HS-5 (cell line): ENCODE measurements around the gene EPHB2.
A peak's percentile ranks its signal among the peaks of the same experiment; 100 is the strongest.

ENCODE experiments used
- DNase-seq: peaks from one replicate; pipeline ENCODE4 v3.0.0-alpha.2; 2012; ENCODE audit warnings: low read depth

EPHB2 gene

DNA sequence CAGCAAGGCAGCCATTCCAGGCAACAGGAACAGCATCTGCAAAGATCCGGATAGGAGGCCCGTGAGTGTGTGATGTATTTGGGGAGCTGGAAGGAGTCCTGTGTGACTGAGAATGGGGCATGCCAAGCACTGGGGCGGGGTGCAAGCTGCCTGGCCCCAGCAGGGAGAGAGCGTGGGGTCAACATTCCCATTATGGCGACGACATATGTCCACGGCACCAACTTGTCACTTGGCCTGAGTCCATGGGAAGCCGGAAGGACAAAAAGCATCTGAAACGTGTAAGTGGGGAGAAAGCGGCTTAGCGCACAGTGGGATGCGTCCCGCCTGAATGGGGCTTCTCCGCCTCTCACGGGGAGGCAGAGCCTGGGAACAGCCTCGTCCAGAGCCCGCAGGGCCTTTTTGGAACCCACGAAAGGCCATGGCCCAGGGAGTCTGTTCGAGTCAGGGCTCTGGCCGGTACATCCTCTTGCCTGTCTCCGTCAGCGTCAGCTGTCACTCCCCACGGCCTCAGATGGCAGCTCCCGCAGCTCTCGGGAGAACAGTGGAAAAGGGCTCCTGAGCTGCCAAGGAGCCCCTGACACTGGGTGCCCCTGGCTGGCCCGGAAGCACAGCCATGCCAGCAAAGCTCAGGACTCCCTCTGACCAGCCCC, 12.4 kb downstream of the EPHB2 start:
- DNase-seq = no peak

DNA sequence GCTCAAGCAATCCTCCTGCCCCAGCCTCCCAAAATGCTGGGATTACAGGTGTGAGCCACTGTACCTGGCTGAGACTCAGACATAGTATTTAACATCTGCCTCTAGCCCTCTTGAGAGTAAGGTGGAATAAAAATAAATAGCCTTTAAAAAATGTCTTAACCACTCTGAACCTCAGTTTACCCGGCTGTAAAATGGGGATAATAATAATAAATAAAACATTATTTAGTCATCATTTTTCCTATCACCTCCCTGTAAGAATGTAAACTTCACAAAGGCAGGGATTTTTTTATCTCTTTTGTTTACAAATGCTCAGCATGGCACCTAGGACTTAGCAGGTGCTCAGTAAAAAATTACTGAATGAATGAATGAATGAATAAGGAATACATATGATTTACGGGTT, 17.2 kb downstream of the EPHB2 start:
- DNase-seq = no peak

DNA sequence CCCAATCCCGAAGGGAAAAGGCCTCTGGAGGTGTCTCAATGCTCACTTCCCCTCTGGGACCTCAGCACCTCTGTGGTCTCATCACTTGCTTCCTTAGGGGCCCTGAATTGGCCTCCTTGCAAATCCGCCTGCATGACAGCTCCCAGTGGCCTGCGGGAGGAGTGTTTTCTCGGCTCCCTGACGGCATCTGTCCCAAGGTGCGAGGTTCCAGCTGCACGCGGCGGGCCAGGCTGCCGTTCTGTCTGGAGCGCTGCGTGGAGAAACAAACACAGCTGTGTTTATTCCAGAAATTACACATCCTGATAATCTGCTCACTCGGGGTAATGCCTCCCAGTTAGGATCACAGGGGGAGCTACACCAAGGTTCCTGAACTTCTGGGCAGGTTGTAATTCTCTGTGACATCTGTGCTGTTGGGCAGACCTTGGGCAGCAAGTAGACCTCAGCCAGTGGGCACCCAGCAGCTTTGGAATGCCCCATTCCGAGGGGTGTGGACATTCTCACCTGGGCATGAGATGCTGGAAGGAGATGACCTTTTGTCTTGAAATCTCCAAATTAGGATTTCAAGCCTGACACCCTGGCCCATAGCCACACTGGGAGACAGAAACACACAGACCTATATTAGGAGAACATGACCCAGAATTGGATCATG, 18.2 kb downstream of the EPHB2 start:
- no peak for DNase-seq

DNA sequence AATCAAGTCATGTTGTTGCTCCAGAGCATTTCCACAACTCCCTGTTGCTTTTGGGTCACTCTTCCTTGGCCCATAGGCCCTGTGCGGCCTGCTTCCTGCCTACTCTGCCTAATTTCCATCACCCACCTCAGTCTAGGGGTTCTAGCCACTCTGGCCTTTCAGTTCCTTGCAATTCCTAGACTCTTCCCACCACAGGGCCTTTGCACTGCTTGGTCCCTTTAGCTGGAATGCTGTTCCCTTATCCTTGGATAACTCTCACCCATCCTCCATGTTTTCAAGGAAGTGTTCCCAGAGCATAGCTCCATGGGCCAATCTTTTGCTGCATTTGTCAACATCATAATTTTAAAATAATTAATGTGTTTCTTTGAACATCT, 18.7 kb downstream of the EPHB2 start:
- no peak for DNase-seq

DNA sequence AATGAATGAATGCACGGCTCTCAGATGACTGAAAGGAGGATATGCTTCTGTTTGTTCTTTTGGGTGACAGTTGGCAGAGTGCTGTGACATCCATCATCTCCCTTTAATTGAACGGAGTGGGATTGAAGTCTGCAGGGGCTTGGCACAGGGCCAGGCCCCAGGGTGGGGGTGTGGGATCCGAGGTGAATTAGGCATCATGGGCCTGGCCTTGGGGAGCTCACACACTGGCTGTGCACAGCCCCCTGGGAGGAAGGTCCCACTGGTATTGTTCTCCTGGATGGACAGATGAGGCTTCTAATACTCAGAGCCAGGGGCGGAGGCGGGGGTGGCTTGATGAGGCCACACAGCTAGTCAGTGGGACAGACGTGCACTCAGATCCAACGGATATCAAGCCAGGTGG, 19.3 kb downstream of the EPHB2 start:
- no peak for DNase-seq

DNA sequence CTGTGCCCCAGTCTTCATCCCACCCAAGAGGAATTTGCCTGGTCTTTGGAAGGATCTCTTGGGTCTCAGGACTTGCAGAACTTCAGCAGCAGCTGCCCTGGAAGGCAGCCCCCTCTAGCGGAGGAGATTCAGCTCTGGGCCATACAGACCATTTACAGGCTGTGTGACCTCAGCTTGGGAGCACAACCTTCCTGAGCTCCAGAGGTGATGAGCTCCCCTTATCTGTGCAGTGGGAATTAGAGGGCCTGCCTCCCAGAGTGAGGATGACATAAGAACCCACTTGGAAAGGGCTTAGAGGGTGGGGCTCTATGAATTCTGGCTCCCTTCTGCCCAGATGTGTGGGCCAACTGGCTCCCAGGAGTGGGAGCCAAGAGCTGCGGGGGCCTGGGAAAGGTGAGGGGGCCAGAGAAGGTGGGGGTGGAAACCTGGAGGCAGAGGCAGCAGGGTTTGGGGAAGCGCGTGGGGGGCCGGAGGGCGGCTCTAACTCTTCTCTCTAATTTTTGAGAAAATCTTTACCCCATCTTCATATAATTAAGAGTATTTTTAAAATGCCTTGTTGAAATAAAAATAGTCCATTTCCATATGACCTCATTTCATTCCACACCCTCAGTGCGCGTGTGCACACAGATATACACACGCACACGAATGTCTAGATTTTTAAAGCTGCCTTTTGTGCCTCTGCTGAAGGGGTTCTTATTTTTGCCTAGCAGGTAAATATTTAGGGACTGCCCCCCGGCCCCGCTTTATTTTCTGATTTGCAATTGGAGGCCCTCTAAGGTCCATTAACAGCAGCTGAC, 21.5 kb downstream of the EPHB2 start:
- DNase-seq = no peak

DNA sequence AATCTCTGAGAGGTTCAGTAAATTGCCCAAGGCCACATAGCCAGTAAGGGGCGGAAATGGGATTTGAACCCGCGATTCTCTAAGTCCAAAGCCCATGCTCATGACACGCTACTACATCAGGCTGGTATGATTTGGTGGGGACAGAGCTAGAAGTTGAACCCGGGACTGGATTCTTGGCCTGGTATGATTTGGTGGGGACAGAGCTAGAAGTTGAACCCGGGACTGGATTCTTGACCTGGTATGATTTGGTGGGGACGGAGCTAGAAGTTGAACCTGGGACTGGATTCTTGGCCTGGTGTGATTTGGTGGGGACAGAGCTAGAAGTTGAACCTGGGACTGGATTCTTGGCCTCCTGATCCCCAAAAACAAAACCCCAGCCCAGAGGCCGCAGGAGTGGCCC, 23.0 kb downstream of the EPHB2 start:
- DNase-seq = no peak

DNA sequence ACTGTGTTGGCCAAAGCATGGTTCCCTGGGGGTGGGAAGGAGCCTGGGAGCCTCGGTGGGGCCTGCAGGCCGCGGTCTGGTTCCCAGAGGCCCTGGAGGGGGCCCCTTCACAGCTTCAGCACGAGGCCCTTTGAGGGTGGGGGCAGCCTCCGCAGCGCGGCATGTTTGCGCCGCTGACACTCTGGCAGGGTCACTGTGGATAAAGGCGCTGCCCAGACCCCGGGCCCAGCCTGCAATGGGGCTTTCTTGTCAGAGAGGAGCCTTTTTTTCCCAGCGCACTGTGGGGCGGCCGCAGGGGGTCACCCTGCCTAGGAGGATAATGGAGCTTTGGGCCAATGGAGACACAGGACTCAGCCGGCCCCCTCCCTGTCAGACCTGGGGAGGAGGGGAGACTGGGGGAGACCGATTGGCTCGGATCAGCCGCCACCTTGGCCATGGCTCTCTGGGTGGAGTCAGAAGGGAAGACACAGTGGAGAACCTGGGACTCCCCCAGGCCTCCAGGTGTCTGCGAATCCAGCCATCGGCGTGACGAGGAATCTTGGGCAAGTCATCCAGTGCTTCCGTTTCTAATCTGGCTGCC, 26.0 kb downstream of the EPHB2 start:
- no peak for DNase-seq

DNA sequence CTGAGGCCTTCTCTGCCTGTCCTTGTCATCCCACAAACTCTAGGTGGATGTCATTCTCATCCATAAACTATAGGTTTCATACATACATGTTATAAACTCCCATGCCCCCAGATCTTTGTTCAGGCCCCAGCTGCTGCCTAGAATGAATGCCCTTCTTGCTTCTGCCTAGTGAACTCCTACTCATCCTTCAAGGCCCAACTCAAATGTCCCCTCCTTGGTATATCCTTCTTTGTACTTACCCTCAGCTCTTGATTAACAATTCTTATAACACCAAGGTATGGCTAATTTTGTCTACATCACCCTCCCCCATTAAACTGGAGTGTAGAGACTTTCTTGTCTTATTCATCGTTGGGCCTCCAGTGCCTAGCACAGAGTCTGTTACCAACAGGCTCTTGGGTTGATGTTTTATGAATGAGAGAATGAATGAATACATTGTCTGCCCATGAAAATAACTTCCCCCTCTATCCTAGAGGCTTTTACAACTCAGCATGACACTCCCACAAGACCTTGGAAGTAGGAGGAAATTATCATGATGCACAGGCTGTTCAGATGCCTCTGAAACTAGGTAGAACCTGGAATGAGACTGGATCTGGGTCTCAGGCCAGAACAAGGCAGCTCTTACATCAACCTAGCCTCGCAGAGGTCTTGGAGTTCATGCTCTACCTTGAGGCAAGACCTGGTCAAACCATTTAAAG, 26.9 kb downstream of the EPHB2 start:
- DNase-seq = no peak

DNA sequence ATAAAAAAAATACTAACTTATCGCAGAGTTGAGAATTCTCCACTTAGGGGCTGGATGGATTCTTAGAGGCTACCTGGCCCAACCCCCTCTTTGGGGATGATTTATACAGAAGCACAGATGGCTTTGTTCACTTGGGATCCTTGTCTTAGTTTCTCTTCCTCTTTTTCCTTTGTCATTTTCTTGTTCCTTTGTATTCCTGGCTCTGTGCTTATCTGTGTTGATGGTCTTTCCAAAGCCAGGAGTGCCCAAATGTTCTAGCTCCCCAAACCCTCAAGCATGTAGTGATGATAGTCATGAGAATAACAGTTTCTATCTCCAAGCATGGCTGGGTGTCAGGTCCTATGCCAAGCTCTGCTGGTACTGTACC, 27.4 kb downstream of the EPHB2 start:
- DNase-seq = no peak

DNA sequence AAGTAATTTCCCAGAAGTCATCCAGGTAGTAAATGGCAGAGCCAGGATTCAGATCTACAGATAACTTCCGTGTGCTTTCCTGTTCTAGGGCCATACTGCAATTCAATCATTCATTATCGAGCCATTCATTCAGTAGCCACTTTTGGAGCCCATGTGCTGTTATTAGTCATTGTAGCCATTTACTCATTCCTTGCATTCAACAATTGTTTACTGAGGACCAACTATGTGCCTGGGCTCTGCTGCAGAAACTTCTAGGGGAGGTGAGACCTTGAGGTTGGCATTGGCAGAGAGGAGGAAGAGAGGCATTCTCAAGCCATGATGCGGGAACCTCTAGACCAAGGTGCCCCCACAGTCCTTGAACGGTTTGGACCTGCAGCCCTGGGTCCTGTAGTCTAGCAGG, 27.9 kb downstream of the EPHB2 start:
- DNase-seq = no peak

DNA sequence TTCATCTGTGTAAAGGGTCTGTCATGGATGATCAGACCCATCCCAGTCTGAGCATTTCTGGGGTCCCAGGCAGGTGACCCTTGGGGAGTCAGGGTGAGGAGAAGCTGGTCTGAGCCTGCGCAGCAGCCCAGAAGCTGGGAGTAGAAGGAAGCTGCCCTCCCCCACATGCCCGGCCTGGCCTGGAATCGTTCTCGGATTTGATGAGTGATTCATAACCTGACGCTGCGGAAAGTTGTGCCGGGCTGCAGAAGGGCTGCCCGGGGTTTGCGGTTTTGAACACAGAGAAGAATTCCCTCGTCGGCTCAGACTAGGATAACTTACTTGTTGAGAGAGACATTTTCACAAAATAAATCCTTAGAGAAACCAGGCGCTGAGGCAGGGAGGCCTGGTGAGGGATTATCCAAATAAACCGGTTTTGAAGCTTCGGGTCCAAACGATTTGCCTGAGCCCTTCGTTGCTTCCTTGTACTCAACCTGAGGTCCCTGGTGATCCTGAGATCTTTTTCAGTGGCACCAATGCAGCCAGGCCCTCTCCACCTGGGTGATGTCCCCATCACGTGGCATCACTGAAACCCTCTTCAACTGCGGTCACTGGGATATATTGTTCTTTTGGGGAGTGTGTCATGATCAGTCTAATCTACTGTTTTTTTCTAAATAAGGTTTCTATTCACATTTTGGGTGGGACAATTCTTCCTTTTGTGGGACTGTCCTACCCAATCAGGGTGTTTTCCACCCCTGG, 29.2 kb downstream of the EPHB2 start:
- DNase-seq = no peak

DNA sequence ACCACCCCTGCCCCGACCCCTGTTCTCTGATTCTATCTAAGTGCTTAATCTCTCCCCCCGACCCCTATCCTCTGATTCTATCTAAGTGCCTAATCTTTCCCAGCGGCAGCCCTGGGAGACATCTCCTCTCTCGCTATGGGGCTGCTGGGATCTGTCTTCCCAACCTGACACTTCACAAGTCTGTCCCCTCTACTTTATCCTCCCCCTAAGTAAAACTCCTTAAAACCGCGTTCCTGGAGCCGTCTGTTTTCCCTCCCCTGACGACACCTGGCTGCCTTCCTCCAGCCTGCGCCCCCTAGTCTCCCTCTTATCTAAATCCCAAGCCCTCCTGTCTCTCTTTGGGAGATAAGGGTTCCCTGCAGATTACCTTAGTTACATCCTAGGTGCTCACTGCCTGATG, 30.5 kb downstream of the EPHB2 start:
- DNase-seq = no peak

DNA sequence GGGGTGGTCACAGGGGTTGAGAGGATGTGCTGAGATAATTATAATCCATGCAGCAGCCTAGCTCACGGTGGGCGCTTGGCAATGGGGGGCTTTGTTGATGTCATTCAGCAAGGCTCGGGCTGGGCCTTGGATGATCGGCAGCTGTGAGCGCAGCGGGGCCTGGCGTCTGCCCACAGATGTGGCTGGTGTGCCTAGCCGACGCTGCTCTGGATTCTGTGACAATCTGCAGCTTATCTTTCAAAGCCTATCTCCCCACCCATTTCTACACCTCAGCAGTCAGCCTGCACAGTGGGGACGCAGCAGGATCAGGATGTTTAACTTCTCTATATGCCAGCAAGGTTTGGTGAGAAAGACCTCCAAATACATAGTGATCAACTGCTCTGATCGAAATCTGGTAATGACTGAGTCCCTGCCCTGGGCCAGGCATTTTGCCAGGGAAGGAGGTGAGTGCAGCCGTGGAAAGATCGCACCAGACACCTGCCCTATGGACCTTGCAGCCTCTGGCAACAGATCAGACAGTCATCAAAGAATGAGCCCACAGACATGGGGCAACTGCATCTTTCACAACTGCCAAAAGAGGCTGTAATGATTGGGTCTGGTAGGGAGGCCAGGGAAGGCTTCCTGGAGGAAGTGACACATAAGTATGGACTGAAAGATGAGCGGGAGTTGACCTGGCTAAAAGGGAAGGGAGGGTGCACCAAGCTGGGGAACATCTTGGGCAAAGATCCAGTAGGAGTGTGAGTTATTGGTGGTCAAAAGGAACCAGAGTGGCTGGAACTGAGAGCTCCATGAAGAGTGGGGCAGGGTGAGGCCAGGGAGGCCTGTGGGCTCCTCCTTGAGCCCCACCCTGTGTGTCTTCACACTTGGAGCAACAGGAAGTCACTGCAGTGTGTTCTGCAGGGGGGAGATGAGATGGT, 35.3 kb downstream of the EPHB2 start:
- DNase-seq = peak; percentile 84

DNA sequence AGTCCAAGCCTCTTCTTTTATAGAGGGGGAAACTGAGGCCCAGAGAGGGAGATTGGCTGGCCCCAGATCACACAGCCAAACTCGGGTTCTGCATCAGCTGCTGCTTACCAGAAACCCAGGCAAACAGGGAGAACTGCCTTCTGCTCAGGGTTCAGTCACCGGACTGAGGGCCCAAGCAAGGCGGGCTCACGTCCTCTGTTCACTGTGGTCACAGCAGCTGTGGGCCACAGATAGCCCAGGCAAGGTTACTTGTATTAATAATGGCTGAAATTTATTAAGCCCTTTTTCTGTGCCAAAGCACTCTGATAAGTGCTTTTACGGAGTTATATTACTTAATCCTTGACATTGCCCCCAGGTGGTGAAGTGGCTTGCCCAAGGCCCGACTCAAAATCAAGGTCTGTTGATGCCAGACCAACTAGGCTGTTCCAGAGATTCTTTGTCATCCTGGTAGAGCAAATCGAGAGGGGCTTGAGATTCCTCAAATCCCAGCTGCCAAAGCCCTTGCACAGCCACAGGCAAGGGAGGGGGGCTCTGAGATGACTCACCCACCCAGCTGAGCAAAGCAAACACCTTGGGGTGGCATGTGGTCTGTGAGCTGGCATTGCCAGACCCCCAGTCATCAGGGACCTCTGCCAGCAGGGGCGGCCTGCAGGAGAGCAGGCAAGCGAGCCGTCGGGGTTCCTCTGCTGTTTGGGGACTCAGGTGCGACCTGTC, 36.5 kb downstream of the EPHB2 start:
- peak; percentile 53 for DNase-seq

DNA sequence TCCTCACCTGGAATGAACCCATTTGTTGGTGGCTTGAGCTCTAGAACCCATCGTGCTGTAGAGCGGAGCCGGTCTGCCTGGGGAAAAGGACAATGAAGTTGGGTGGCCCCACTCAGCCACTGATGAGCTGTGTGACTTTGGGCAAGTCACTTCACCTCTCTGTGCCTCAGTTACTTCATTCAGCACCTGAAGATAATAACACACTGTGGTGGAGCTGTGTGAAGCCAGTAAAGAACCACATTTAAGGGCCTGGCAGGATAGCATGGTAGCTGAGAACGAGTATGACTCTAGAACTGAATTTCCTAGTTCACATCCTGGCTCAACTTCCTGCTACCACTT, 37.1 kb downstream of the EPHB2 start:
- no peak for DNase-seq

DNA sequence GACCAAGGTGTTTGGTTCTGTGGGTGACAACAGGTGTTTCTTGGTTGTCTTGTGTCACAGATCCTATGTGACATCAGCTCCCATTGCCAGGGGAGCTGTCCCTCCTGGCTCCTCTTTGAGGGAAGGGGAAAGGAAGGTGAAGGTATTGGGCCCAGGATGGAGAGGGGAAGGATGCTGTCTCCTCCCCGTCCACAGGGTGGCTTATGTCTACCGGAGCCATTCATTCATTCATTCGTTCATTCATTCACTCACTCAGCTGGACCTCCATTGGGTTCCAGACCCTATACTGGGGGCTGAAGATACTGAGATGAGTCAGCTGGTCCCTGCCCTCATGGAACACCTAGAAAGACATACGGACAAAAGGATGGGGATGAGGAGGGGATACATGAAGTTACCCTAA, 38.9 kb downstream of the EPHB2 start:
- DNase-seq = no peak

DNA sequence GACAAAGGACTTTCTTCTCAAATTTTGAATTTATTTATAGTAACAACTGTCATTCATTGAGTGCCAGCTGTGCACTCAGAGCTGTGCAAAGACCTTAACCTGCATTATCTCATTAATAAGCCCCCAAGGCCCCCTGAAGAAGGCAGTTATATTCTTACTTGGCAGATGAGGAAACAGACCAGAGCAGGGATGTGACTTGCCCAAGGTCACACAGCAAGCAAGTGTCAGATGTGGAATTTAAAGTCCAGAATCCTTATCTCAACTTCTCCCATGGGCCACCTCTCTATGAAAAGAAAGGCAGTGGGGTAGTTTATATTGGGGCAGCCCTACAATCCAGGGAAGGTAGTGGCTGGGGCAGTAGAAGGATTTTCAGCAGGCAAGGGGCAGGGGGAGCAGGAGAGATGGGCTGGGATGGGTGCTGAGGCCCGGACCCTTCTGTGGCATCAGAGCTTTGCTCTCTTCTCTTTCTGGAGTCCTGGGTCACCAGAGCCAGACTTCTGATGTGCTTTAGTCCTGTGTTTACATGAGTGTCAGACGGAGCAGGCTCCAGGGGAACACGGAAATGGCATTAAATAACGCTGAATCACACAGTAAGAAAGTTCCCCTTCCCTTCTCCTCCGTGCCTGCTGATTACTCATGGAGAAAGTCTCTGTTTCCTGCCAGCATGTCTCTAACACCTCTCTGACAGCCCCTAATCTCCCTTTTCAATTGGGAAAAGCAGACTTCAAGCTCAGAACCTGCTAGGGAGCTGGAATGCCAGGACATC, 39.5 kb downstream of the EPHB2 start:
- DNase-seq = peak; percentile 80

DNA sequence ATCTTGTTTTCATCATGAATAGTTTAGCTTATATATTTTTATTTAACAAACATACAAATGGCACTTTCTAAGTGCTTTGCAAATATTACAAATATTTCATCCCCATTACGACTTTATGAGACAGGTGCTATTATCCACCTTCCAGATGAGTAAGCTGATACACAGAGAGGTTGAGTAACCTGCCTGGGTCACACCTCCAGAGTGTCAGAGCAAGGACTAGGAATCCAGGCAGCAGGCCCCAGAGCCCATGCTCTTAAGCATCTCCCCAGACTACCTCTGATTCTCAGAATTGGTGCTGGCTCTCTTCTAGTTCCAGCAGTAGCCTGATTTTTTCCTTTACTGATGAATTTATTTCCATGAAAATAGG, 40.0 kb downstream of the EPHB2 start:
- DNase-seq = no peak

DNA sequence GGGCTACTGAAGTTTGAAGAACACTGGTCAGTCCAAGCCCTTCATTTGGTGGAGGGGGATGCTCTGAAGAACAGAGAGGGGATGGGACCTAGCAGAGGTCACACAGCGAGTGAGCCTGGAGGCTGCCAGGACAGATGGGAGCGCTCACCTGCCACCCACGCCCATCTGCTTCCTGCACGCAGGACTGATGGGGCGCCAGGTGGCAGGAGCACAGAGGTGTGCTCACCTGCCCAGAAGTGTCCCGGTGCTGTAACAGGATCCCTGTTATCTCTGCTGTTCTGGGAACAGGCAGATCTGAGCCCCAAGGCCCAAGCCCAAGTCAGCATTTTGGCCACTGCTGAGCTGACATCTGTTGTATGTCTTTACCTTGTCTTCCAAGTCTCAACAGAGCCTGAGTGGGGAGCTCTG, 40.5 kb downstream of the EPHB2 start:
- no peak for DNase-seq
